DMS79 (cell line): ENCODE data around the gene MAB21L3.

Experiments used
- DNase-seq: peaks from one replicate; lab custom pipeline; 2025; lab: John Stamatoyannopoulos, UW

The MAB21L3 gene

DNA sequence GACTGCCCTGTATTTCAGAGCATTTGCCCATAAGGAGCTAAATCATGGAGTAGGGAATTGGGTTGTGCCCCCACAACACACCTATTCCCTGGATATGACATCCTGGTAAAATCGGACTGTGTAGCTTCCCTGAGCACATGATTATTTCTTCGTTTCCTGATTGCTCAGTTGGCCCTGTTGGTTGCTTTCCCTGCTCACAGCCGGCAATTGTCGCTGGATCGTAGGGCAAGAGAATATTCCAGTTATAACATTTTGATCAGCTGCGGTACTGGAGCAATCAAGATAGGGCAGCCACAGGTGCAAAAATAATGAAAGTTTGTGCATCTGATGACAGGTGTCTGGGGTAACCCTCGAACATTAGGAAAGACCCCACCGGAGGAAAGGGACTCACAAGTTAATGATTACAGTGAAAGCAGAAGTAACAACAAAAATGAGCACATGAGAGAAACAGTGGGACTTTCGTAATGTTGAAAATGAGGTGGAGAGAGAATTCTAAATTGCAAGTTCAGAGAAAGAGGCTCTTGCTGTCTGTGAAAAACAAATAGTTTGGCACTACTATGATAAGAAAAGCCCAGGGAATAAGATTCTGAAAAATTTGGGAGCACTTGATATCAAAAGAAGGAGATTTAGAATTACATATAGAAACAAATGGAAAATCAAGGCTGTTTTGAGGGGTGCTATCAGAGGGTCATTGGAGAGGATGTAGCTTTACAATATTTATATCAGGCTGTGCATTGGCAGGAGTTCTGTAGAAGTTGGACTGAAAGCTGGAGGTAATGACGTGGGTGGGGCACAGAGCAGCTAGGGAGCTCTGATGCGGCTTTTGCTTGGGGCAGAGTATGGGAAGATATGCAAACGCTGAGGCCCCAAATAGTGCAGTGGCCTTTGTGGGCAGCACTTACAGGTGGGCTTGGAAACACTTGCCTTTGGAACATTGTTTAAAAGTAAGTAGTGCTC is at the start of gene MAB21L3:
Gene MAB21L3 (plus strand): TSS at position 833 of the 957 bp plus-strand sequence. CDS start 1,217 bp downstream, outside the sequence.
- no peak for DNase-seq

- DNase-seq: no peak
Observed at GRCh38 chr1:116062201-116062600, 49.0 kb upstream of the MAB21L3 start.

- DNase-seq: no peak
Observed at GRCh38 chr1:116064616-116065015, 46.6 kb upstream of the MAB21L3 start.

- no peak for DNase-seq
Observed at GRCh38 chr1:116066868-116067565, 44.2 kb upstream of the MAB21L3 start.

- no peak for DNase-seq
Observed at GRCh38 chr1:116067566-116067890, 43.7 kb upstream of the MAB21L3 start.

GRCh38 chr1:116075575-116075974 is 35.6 kb upstream of the MAB21L3 start:
- no peak for DNase-seq

DNA sequence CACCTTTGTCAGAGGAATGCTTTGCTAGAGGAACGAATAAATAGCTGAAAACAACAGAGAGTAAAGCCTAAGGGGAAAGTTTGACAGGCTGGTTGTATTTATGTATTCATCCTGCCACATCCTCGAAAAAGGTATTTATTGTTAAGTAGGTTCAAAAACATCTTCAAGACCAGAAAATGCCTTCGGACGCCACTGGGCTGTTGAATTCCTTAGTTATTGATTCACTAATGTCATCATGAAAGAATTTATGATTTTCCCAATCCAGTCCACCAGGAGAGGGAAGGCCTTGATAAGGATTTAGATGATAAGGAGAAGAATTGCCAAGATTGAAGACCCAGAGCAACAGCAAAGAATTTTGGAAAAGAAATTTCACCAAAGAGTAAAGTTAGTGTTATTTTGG is 35.2 kb upstream of the MAB21L3 start:
- no peak for DNase-seq

DNA sequence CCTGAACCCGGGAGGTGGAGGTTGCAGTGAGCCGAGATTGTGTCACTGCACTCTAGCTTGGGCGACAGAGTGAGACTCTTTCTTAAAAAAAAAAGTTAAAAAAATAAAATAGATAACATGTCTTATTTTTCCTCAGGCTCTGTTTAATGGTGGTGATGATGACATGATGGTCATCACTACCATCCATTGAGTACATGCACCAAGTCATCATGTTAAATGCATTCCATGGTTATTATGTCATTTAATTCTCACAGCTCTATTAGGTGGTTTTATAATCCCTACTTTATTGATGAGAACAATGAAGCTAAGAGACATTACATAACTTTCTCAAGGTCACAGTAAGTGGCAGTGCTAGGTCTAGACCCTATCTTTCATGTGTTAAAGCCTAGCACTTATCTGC is 34.4 kb upstream of the MAB21L3 start:
- no peak for DNase-seq

GRCh38 chr1:116078699-116079223 is 32.4 kb upstream of the MAB21L3 start:
- DNase-seq: no peak

DNA sequence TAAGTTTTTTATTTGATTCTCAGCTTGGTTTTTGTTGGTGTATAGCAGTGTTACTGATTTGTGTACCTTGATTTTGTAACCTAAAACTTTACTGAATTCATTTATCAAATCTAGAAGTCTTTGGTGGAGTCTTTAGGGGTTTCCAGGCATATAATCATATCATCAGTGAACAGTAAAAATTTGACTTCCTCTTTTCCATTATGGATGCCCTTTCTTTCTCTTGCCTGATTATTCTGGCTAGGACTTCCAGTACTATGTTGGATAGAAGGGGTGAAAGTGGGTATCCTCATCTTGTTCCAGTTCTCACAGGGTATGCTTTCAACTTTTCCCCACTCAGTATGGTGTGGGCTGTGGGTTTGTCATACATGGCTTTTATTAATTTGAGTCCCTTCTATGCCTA is 23.6 kb upstream of the MAB21L3 start:
- no peak for DNase-seq

DNA sequence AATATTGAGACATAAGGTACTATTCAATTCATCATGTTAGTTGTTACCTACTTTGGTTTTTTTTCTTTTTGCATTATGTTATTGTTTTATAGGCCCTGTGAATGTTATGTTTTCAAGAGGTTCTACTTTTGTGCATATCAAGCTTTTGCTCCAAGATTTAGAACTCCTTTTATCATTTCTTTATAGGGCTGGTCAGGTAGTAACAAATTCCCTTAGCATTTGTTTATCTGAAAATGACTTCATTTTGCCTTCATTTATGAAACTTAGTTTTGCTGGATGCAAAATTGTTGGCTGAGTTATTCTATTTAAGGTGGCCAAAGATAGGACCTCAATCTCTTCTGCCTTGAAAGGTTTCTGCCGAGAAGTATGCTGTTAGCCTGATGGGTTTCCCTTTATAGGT is 21.3 kb upstream of the MAB21L3 start:
- DNase-seq: no peak

DNA sequence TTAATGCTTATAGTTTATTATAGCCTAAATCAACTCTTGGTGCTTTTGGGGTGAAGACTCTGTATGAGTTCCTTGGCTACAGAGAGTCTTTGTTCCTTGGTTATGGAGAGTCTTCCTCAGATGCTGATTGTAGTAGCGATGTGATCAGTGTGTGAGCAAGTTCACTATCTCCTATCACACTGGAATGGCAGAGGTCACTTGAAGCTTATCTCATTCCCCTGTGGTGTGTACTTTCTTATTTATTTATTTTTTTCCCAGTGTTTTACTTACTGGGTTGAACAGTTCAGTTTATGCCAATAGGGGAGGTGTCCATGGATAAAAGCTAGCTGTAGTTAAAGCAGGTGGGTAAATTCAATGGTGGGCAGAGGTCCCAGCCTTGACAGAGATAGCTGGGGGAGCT is 20.1 kb upstream of the MAB21L3 start:
- no peak for DNase-seq

DNA sequence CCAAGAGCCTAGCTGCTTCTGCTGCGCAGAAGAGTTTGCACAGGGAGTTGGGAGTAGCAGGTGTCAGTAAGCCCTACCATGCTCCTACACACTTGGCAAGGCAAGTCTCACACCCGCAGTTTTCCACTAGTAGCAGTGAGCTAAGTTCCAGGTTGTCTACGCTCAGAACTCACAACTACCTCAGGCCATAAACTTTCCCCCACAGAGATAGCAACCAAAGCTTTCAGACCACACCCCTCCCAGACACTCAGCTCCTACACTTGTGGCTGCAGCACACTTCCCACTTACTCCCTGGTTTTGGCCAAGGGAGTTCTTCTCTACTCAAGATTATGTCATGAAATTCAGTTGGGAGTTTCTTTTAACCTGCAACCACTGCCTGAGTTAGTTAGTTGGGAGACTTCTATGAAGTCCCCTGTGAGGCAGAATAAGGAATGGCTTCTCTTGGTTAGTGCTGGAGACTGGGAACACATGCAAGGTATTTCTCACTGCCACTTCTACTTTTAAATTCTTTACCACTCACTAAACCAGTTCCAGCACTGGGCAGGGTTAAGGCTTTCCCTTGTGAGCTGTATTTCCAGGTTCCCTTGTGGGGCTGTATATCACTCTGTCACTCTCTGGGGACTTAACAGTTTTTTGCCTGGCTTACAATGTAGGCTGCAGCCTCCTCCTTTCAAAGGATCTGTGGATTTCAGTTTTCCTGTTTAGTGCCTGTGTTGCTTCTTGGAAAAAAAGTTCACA is 18.3 kb upstream of the MAB21L3 start:
- no peak for DNase-seq

- no peak for DNase-seq
Observed at GRCh38 chr1:116095027-116095426, 16.2 kb upstream of the MAB21L3 start.

- no peak for DNase-seq
Observed at GRCh38 chr1:116096013-116096618, 15.1 kb upstream of the MAB21L3 start.

DNA sequence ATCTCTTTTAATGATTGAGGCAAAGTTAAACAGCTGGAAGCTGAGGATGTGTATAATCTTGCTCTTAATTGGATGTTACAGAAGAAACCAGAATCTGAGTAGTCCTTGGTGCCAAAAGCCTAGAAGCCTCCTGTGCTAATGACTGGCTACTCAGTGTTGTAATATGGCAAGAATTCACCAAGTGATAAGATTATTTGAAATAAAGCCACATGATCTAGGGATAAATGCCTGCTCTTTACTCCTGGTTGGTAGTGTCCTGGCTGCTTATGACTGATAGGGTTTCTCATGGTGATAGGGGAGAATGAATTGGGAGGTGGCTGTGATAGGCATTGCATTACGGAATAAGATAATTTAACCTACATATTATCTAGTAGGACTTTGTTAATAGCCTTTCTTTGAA is 13.6 kb upstream of the MAB21L3 start:
- DNase-seq: no peak

- DNase-seq: no peak
Observed at GRCh38 chr1:116099379-116099778, 11.8 kb upstream of the MAB21L3 start.

- DNase-seq: no peak
Observed at GRCh38 chr1:116099919-116100318, 11.3 kb upstream of the MAB21L3 start.

DNA sequence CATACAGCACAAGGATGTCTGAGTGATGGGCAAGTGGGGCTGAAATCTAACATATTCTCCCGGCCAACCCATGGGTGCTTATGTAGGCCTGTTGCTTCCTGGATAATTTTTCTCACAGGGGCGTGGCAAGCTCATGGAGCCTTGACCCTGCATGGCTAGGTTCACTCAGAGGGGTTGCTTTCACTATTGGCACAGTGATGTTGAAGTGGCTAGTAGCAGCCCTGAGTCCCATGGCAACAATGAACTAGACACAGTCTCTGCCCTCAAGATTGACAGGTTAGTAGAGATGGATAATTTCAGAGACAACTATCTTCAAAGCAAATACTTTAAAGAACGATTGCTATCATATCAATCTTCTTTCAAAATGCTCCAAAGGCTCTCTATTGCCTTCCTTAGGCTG is 6.5 kb upstream of the MAB21L3 start:
- no peak for DNase-seq

GRCh38 chr1:116105996-116106395 is 5.2 kb upstream of the MAB21L3 start:
- DNase-seq: no peak

DNA sequence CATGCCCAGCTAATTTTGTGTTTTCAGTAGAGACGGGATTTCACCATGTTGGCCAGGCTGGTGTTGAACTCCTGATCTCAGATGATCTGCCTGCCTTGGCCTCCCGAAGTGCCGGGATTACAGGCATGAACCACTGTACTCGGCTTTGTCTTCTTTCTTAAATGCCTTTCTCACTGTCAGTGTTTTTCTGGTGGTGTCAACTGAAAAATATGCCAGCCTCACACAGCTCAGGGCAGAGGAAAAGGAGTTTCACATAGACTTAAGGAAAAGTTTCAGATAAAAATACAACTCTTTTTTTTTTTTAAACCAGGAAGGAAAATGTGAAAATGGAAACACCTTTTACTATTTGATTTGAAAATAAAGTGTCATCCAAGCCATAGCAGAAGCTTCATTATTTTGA is 4.6 kb upstream of the MAB21L3 start:
- no peak for DNase-seq

- no peak for DNase-seq
Observed at GRCh38 chr1:116107371-116107770, 3.8 kb upstream of the MAB21L3 start.
